HG02938 (cell line): Measurements from ENCODE around the gene CNTN1.

ENCODE experiments used
- ATAC-seq: cut with Tn5 transposase; IDR thresholded peaks from one replicate; pipeline ENCODE4 v1.9.1; 2021; ENCODE audit warnings: mild to moderate bottlenecking, moderate library complexity; ENCODE audit not compliant: unreplicated experiment

The CNTN1 gene

DNA sequence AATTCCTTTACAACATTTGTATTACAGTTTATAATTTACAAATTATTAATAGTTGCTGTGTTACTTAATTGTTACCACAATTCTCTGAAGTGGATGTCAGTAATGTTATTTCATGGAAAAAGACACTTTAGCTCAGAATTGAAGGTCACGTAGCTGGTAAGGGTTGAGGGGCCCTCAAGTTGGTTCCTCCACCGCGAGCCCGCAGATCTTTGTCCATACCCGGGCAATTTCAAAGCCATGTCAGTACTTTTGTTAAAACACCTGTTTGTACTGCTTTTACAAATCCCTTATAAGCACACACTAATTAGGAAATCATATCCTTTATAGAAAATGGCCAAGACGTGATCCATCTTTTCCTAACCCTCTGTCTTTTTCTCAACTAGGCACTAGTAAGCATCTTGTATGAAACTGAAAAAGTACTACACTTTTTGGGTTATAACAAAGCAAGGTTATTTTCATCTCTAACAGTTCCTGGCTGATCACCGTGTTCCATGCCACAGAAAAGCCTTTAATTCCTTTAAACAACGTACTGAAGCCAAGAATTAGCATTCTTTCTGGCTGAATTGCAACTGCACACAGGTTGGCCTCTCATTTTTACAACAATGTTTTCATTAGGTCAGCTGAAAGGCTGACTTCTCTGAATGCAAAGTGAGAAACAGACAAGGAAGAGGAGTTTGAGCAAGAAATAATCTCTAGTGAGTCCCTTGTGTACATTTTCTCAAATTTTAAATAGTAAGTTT lies 76.1 kb downstream of the CNTN1 start:
- ATAC-seq = no peak

DNA sequence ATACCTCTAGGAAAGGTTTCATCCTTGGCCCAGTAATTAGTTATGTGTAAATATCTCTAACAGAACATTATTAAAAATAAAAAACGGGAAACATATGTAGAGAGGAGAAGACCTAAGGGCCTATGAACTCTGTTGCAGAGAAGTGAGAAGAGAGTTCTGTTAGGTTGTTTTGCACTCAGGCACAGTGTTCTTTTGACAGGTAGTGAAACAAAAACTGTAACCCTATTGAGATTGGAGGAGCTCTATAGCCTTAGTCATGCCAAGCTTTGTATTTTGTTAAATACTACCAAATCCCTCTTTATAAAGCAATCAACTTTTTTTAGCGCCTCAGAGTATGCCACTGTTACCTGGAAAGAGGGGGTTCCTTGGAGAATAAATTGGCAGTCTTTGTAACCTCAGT lies 77.6 kb downstream of the CNTN1 start:
- no peak for ATAC-seq

DNA sequence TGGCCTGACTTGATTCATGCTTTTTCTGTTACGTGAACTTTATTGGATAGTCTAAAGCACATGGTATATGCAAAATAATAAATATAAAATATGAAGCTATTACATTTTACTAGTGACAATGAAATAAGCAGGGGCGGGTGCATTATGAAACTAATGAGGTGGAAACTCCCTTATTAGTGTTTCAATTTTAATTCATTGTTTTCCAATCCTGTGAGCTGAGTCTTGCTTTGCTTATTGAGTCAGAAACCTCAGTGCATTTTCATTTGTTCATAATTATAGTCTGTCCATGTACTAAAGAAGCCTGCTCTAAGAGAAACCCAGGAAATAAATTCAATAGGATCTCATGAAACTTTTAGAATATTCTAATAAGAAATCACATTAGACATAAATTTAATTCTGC lies 78.5 kb downstream of the CNTN1 start:
- ATAC-seq = no peak

DNA sequence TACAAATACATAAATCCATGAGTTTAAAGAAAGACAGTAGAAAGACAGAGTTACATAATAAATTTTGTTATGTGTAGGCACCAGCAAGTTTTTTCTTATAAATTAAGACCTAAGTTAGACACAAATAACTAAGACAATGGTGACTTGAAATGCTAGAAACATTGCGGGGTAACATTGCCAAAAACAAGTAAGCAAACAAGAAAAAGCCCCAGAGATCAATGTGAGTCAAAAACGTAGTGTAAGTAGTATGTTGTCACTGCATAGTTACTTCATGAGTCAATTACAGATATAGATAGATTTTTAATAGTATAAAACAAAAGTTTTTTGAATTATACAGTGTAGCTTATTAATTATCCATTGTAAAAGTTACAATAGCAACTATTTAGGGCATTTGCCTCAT lies 83.4 kb downstream of the CNTN1 start:
- no peak for ATAC-seq

DNA sequence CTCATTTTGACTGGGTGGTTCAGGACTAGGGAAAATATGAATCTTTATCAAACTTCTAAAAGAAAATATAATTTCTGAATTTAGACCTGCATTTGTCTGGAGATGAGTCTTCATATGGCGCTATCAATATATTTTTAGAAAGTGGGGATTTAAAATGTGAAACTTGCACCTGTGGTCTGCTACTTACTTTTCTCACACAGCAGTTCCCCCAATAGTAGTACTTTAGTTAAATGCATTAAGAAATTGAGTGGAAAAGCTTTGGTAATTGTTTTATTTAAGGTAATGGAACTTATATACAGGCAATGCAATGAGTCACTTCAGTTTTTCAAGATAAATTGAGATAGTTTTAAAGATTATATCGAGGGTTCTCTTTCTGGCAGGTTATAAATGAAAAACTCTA lies 91.9 kb downstream of the CNTN1 start:
- no peak for ATAC-seq

DNA sequence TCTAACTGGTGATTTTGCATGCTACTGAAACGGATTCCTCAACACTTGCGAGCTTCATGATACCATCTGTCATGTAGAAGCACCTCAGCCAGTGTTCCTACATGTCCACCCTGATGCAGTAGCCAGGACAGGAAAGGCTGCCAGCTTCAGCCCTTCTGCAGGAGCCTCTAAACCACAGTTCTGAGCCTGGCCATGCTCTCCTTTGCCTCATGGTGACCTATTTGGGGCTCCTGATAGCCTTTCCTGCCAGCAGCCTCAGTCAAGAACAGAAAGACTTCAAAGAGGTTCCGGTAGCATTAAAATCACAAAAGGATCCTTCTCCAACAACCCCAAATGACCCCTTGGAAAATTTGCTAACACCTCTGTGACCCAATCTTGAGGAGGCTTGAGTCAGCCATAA lies 96.0 kb downstream of the CNTN1 start:
- ATAC-seq = no peak

DNA sequence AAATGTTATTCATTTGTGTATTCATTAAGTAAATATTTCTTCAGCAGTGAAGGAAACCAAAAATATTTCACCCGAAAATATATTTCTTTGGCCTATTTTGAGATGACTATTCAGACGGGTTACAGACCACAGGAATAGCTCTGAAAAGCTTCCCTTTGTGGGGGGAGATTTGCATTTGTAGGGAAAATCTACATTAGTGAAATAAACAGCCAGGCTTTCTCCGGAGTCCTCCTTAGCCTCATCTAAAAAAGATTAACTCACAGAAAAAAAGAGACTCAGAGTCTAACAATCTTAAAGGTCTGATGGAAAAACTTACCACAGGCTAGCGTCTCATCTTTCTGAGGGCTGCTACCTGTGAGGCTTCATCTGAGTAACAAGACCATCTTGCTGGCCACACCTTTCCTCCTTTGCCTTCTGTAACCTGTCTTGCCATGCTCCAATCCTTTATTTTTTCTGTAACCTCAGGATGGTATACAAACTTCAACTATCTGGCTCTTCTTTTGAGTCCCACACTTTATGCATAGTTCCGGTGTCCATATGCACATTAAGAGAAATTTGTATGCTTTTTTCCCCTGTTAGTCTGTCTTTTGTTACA lies 100.7 kb downstream of the CNTN1 start:
- ATAC-seq = no peak

DNA sequence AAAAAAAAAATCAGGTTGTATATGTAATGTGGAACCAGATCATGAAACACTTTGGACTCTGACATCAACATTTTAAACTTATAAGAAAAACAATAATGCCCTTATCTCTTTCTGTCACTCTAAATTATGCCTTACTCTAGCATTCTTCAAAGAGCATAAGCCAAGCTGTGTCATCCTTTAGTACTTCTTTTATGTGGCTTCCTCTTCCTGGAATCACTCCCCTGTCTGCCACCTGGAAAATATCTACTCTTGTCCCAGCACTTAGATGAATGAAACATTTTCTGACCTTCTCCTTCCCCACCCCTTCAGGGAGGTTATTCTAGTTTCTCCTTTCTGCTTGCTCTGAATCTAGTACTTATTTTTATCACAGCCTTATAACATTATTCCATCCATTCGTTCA lies 101.2 kb downstream of the CNTN1 start:
- no peak for ATAC-seq

DNA sequence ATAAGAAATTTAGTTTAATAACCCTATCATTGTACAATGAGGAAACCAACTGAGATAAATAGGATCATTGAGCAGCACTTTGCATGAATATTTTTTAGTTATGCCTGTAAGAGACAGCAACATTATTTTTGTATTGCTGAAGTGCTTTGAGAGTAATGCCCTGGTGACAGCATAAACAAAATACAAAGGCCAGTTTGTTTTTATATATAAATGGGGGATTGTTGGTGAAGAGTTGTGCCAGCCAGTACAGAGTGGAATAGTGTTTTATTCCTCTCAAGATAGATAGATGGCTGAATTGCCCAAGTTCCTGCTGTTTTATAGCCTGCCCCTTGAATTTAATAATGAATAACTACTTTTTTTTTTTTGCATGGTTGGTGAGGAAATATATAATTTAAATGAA lies 101.8 kb downstream of the CNTN1 start:
- no peak for ATAC-seq

DNA sequence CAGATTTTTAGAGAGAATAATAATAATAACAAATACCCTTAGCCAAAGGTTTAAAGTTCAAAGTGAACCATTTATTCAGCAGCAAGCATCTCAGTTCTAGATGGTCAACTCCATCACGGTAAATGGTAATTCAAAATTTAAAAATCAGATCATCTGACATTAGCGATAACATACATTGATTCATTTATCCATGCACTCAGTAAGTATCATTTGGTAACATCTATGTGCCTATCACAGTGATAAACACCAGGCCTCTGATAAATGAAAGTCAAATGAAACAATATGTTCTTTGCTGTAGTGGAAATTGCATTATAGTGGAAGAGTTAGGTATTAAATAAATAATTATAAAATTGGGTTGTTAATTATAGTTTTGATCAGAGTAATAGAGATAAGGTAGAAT lies 108.8 kb downstream of the CNTN1 start:
- ATAC-seq = no peak

DNA sequence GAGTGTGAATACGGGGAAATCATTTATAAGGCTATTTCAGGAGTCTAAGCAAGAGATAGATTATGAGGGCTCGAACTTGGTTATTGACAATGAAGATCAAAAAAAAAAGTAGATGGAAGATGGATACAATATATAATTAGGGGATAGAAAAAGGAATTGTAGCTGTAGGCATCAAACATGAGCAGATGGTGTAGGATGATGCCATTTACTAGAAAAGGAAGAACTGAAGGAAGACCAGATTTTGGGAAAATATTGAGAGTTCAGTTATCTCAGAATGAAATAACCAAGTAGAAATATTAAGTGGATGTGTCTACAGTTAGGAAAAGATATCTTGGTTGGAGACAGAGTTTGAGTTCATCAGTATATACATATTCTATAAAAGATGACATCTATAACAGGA lies 109.6 kb downstream of the CNTN1 start:
- ATAC-seq = no peak

DNA sequence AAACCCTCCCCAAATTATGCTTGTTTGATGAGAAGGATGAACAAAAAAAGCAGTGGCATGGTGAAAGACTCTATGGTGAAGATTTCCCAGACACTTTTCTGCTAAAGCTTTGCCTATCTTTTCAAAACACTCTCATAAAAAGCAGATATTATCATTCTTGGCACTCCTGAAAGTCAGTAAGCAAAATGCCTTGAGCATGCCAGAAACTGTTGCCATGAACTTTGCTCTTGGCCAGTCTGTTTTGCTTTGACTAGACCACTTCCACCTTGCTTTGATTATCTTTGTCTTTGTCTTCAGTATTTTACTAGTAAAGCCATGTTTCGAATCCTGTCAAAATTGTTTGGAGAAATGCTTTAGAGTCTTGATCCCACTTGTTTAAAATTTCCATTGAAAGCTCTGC lies 110.4 kb downstream of the CNTN1 start:
- no peak for ATAC-seq

DNA sequence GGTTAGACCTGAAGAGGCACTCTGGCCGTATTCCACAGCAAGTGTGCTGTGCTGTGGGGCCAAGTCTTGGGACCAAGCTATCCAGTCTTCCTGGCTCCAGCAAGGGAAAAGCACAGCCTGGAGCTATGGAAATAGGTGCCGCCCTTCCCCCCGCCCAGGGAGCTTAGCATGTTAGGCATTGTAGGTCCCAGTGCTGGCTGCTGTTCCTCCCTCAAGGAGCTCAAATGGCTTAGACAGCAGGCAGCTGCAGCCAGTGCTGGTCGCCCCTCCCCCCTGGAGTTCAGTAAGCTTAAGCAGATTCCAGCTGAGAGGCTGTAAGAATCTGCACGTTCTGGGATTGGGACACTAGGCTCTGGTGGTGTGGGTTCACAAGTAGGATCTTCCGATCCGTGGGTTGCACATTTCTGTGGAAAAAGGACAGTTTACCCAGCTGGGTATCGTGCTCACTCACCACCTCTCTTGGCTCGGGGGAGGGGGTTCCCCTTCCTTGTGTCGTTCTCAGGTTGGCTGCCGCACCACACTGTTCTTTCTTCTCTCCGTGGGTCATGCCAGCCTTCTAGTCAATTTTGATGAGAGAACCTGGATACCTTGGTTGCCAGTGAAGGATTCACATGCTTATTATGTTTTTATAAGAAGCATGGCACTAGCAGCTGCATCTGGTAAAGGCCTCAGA lies 127.3 kb downstream of the CNTN1 start:
- no peak for ATAC-seq

DNA sequence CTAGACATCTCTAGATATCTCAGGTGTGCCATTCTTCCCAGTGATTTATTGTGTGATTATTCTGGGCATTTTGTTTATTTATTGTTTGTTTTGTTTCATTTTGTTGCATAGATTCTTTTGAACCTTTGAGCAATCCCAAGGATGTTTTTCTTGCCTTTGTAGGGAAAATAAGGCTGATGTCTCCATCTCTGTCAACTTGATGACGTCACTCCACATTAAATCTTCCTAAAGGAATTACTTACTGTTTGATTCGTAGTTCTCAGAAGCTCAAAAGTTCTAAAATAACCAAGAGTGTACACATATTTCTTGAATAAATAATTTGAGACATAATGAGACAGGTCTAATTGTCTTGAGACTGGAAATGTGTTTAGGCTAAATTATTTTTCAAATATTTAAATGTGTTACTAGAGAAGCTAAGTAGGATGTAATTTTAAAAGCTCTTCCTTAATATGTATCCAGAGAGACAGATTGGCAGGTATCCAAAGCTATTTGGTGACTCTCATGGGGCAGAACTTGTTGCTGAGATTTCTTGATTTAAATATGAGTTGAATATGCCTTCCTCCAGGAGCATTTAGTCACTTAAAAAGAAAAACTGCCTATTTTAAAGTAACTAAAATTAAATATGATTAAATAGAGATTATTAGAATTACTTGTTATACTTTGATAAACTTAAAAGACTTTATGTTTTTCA lies 128.7 kb downstream of the CNTN1 start:
- no peak for ATAC-seq

DNA sequence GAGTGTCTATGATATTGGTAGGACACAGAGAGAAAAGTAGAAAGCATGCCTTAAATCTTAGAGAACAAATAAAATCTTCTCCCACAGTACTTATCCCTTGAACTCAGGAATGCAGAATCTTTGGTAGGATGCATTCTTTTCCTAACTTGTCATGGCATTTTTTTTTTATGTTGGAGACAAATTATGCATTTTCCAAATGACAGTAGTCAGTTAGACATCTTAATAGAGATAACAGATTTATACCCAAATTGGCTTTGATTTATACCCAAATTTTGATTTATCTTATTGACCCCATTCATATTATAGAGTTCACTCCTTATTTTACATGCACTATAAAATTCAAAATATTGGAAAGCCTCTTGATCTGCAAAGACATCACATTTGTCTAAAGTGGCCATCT lies 132.9 kb downstream of the CNTN1 start:
- ATAC-seq = no peak

DNA sequence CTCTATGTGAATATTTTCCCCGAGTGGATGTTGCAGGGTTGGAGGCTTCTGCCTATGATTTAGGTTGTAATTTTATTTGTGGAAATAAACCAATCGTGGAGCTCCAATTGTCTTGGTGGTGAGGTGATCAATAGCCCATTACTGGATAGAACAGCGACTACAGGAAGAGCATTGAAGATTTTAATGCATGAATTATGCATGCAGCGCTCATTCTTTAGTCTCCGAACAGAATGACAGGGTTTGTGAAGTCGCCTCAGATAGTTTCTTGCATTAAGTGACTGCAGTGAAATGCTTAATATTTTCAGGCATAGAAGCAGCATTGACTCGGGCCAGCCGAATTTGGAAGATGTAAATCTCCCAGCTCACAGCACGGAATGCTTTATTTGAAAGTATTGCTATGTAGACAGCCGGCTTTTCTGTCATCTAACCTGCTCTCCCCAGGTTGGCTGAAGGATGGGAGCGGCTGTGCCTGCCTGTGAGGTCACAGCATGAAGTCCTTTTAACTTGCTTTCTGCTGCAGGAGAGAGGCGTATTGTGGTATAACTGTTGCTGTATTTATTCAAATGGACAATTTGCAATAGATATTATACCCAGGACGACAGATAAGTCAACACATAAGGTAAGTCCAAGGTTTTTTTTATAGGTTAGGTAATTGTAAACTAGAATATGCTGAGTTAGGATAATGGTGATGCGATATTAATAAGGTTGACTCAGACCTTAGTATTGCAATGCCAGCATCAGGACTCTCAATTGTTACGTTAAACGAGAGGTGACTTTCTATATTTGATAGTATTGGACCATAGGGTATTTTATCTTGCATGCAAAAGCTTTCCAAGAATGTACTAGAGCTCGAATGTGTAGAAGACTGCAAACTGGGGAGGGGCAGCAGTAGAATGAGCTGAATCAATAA lies 135.7 kb downstream of the CNTN1 start:
- no peak for ATAC-seq

DNA sequence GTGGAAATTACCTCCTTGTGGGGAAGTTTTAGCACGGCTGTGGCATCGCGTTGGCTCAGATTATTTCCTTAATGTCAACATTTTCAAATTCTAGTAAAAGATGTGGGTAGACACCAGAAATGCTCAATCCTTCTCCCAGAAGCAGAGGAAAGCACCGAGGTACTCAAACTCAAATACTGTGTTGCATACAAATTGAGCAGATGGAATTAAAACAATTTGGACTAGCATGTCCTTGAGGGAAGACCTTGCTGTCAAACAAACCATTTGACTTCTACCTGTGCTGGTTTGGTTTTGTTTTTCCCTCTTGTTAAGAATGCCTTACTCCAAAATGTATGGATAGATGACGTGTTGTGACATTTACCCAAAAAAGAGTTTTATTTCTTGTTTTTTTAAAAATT lies 136.4 kb downstream of the CNTN1 start:
- no peak for ATAC-seq

DNA sequence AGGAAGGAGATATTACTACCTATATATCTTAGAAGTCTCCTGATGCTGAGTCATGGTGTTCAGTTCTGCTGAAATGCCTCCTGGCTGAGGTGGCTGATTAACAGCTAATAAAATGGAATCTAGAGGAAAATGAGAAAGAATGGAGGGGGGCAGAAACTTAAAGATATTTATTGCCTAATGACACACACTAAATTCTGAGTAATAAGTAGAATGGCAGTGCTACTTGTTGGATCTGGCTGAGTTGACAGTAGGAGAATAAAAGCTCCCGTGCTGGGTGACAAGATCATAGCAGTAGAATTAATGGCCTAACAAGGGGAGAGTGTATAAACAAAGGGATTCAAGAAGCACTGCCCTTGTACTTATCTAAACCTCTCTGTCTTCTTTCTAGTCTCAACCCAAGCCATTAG lies 137.5 kb downstream of the CNTN1 start:
- no peak for ATAC-seq

DNA sequence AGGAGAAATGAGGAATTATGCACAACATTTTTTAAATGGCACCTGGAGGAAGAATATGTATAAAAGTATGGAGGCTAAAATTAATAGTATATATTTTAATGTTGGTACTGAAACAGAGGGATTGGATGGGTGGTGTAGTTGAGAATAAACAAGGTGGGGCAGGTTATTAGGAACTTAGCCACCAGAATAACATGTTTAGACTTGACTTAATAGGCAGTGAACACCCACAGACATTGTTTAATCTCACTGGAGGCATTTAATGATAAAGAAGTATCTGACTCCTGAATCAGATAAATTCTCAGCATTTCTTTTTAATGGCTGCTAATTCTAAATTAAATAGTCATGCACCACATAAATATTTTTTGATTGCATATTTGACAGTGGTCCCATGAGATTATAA lies 139.7 kb downstream of the CNTN1 start:
- ATAC-seq = no peak

DNA sequence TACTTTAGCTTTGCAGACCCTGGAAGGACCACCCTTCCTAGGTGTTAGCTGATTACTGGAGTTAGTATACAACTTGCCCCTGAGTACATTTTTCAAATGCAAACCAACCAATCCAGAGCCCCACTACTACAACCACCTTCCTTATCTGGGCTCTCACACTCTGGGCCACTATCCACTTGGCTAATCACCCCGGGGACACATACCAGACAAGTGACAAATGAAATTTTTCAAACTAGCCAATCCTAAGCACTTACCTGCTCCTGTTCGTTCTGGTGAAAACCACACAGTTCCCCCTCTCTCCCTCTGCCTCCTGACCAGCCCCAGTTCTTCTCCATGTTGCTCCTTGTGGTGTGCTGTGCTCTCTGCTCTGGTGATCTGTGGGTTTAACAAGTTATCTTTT lies 140.4 kb downstream of the CNTN1 start:
- no peak for ATAC-seq

DNA sequence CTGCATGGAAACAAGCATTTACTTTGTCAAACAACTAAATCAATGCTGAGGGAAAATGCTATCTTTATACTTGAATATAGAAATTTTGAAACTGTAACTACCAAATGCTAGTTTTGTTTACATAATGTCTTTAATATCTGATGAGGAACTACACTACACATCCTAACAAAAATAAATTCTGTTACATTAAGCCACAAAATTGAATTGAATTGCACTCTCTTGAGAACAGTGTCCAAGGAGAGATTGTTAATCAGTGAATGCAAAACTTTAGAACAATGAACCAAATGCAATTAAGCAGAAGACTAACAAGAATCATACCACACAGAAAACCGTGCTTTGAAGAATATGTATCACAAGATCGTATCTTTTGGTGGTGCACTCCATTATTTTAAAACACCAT lies 141.6 kb downstream of the CNTN1 start:
- no peak for ATAC-seq
